ENCODE results near the gene SHISA6. TPM values are rescaled to one million over a fixed set of nuclear protein-coding genes. Genes with fewer than 3 reads are reported as not detected.

SHISA6 gene
- total RNA-seq, 2 donors from 2014 or later: under 0.01 to 0.52 TPM

GRCh38 chr17:11412654-11413053 is 171.6 kb downstream of the SHISA6 start:
- H3K4me3 ChIP-seq: no peak overlapping the region
- DNase-seq: no peak
- H3K36me3 ChIP-seq (replicated peaks in 1 of 2; ENCODE audit: insufficient read depth in 1 of 2, low read depth in 2 of 2): no peaks in the 10 kb centered on the region
- H3K4me1 ChIP-seq: no peaks in the 10 kb centered on the region
- intact Hi-C loops (cut with DNase I): no loop called here
- H3K27ac ChIP-seq: no peak overlapping the region
- no peaks in the 10 kb centered on the region for H3K27me3 ChIP-seq
- WGBS, 2 donors: 90 to 92% methylated on average over 6 of the region's 6 CpGs
- ATAC-seq: no peak
- peaks cover 0 to 5% (median 0%) of the 10 kb centered on the region in 3 donors for H3K9me3 ChIP-seq
- no peak for TF ChIP-seq POLR2A (IDR thresholded peaks at IDR 0.05)
- TF ChIP-seq CTCF (IDR thresholded peaks at IDR 0.05): no peak

GRCh38 chr17:11418342-11418741 is 177.3 kb downstream of the SHISA6 start:
- H3K4me3 ChIP-seq: no peak overlapping the region
- no peak overlapping the region for H3K27ac ChIP-seq
- H3K9me3 ChIP-seq: peaks cover 0 to 5% (median 0%) of the 10 kb centered on the region in 3 donors
- no peaks in the 10 kb centered on the region for H3K4me1 ChIP-seq
- TF ChIP-seq CTCF (IDR thresholded peaks at IDR 0.05) (no peak), POLR2A (IDR thresholded peaks at IDR 0.05) (no peak)
- 85 to 86% methylated on average over 3 of the region's 3 CpGs for WGBS, 2 donors
- intact Hi-C loops (cut with DNase I): no loop called here
- ATAC-seq: no peak
- H3K27me3 ChIP-seq: no peaks in the 10 kb centered on the region
- H3K36me3 ChIP-seq (replicated peaks in 1 of 2; ENCODE audit: insufficient read depth in 1 of 2, low read depth in 2 of 2): no peaks in the 10 kb centered on the region
- DNase-seq: no peak

GRCh38 chr17:11430751-11431150 is 189.7 kb downstream of the SHISA6 start:
- no peak for ATAC-seq
- Histone ChIP-seq H3K27me3 (no peaks in the 10 kb centered on the region), H3K4me1 (no peaks in the 10 kb centered on the region), H3K36me3 (replicated peaks in 1 of 2; ENCODE audit: insufficient read depth in 1 of 2, low read depth in 2 of 2) (no peaks in the 10 kb centered on the region), H3K4me3 (no peak overlapping the region), H3K9me3 (no peaks in the 10 kb centered on the region), H3K27ac (no peak overlapping the region)
- intact Hi-C loops (cut with DNase I): no loop called here
- DNase-seq: no peak
- WGBS, 2 donors: 79 to 83% methylated on average over 6 of the region's 6 CpGs
- TF ChIP-seq POLR2A (IDR thresholded peaks at IDR 0.05): no peak
- TF ChIP-seq CTCF (IDR thresholded peaks at IDR 0.05): no peak

GRCh38 chr17:11438673-11439072 is 197.7 kb downstream of the SHISA6 start:
- Histone ChIP-seq H3K4me1 (no peaks in the 10 kb centered on the region), H3K27me3 (no peaks in the 10 kb centered on the region), H3K4me3 (no peak overlapping the region), H3K27ac (no peak overlapping the region), H3K9me3 (no peaks in the 10 kb centered on the region), H3K36me3 (replicated peaks in 1 of 2; ENCODE audit: insufficient read depth in 1 of 2, low read depth in 2 of 2) (no peaks in the 10 kb centered on the region)
- DNase-seq (no peak), ATAC-seq (no peak)
- TF ChIP-seq POLR2A (IDR thresholded peaks at IDR 0.05) (no peak), CTCF (IDR thresholded peaks at IDR 0.05) (no peak)
- intact Hi-C loops (cut with DNase I): no loop called here
- WGBS, 2 donors: 70 to 73% methylated on average over 4 of the region's 4 CpGs

- intact Hi-C loops (cut with DNase I): no loop called here
- H3K4me1 ChIP-seq: no peaks in the 10 kb centered on the region
- TF ChIP-seq CTCF (IDR thresholded peaks at IDR 0.05): no peak
- TF ChIP-seq POLR2A (IDR thresholded peaks at IDR 0.05): no peak
Measured at GRCh38 chr17:11441004-11441403, 200.0 kb downstream of the SHISA6 start.

More at GRCh38 chr17:11441004-11441403, 200.0 kb downstream of the SHISA6 start:
- H3K27me3 ChIP-seq: no peaks in the 10 kb centered on the region
- no peak overlapping the region for H3K27ac ChIP-seq
- no peaks in the 10 kb centered on the region for H3K36me3 ChIP-seq (replicated peaks in 1 of 2; ENCODE audit: insufficient read depth in 1 of 2, low read depth in 2 of 2)
- no peak overlapping the region for H3K4me3 ChIP-seq
- DNase-seq (no peak), ATAC-seq (no peak)
- WGBS, 2 donors: 68 to 73% methylated on average over 1 of the region's 1 CpG
- no peaks in the 10 kb centered on the region for H3K9me3 ChIP-seq
